Peyer's patch (tissue), 4 donors: ENCODE results near the gene CAPN3. TPM values are rescaled to one million over a fixed set of nuclear protein-coding genes. Genes with fewer than 3 reads are reported as not detected.
"Not testable (repeated sequence)": the region's sequence is repeated elsewhere in the genome, so short reads cannot be mapped to it uniquely, and the experiment has no call there.

Experiments
- DNase-seq, 3 donors: peaks; one replicate each; pipeline ENCODE4 v3.0.0-alpha.2; 2017 to 2019
- H3K27ac ChIP-seq, 4 donors: fragments of 200-600 bp; sonication (generic); one replicate each; pipeline ENCODE4 v1.5.1; 2016 to 2019
- H3K27me3 ChIP-seq, 2 donors: fragments of 200-600 bp; sonication (generic); one replicate each; pipeline ENCODE4 v1.5.1; 2019
- H3K36me3 ChIP-seq, 3 donors: fragments of 200-600 bp; sonication (generic); one replicate each; pipeline ENCODE4 v1.5.1; 2016 to 2019
- H3K4me1 ChIP-seq, 4 donors: fragments of 200-600 bp; sonication (generic); one replicate each; pipeline ENCODE4 v1.5.1; 2016 to 2019
- H3K4me3 ChIP-seq, 4 donors: fragments of 200-600 bp; sonication (generic); 1 replicate in 3 of 4; 2 replicates in 1 of 4; pipeline ENCODE4 v1.5.1; 2016 to 2019; ENCODE audit warnings: mild to moderate bottlenecking in 1 of 4
- H3K9me3 ChIP-seq, 4 donors: fragments of 200-600 bp; sonication (generic); one replicate each; pipeline ENCODE4 v1.5.1; 2016 to 2019; ENCODE audit warnings: mild to moderate bottlenecking in 1 of 4
- POLR2A ChIP-seq, 2 donors: fragments of 450-650 bp; IDR thresholded peaks; one replicate each; pipeline ENCODE4 v1.5.1; 2017; ENCODE audit warnings: antibody characterized with exemption in 2 of 2, mild to moderate bottlenecking in 2 of 2, moderate library complexity in 2 of 2
- total RNA-seq, 4 donors: library from RNA; depleted of rRNA; stranded (reverse); fragments of >200 nt; gene quantifications; one replicate each; pipeline ENCODE4 v1.1.0, GENCODE V29; 2016
- TF ChIP-seq, protein P1 (sequence below), 6 experiments: fragments of 450-650 bp in 4 of 6; fragments of 200-600 bp in 2 of 6; sonication (generic) in 1 of 6; IDR thresholded peaks; one replicate each; pipeline ENCODE4 v1.5.1; 2017 to 2019; ENCODE audit warnings: antibody characterized with exemption in 6 of 6, mild to moderate bottlenecking in 3 of 6, moderate library complexity in 1 of 6

CAPN3 gene
- 10 to 100 TPM in 3 of 4 donors, 1 to 10 TPM in 1; 9.1 to 76.7 (median 17.7) TPM for total RNA-seq

DNA sequence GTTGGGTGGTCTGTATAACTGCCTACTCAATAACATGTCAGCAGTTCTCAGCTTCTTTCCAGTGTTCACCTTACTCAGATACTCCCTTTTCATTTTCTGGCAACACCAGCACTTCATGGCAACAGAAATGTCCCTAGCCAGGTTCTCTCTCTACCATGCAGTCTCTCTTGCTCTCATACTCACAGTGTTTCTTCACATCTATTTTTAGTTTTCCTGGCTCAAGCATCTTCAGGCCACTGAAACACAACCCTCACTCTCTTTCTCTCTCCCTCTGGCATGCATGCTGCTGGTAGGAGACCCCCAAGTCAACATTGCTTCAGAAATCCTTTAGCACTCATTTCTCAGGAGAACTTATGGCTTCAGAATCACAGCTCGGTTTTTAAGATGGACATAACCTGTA lies at the start of gene CAPN3:
TSS of gene CAPN3 (plus strand) at position 253 of the 400 bp plus-strand sequence. CDS start 305 bp downstream, outside the sequence.
- Histone ChIP-seq H3K36me3 (peaks cover 0 to 7% (median 0%) of the 10 kb centered on the region in 3 donors), H3K4me3 (no peak within 1 kb of the TSS), H3K27me3 (no peaks in the 10 kb centered on the region), H3K27ac (no peak within 1 kb of the TSS), H3K4me1 (no peaks in the 10 kb centered on the region), H3K9me3 (no peaks in the 10 kb centered on the region)
- TF ChIP-seq POLR2A (IDR thresholded peaks at IDR 0.05), result no peak
- TF ChIP-seq, protein P1, sequence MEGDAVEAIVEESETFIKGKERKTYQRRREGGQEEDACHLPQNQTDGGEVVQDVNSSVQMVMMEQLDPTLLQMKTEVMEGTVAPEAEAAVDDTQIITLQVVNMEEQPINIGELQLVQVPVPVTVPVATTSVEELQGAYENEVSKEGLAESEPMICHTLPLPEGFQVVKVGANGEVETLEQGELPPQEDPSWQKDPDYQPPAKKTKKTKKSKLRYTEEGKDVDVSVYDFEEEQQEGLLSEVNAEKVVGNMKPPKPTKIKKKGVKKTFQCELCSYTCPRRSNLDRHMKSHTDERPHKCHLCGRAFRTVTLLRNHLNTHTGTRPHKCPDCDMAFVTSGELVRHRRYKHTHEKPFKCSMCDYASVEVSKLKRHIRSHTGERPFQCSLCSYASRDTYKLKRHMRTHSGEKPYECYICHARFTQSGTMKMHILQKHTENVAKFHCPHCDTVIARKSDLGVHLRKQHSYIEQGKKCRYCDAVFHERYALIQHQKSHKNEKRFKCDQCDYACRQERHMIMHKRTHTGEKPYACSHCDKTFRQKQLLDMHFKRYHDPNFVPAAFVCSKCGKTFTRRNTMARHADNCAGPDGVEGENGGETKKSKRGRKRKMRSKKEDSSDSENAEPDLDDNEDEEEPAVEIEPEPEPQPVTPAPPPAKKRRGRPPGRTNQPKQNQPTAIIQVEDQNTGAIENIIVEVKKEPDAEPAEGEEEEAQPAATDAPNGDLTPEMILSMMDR (IDR thresholded peaks at IDR 0.05), result no peak
- no peak for DNase-seq

DNA sequence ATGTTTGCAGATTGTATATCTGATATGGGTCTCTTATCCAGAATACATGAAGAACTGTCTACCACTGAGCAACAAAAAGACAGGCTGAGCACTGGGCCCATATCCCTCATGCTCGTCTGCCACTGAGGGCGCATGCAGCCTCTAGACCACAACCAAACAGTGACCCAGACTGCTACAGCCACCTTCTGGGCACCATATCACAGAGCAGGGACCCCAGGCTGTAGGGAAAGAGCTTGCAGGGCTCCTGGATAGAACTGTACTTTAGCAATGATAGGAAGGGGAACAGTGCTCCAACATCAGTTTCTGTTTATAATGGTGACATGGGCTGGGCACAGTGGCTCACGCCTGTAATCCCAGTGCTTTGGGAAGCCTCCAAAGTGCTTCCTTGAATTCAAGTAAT lies 45.8 kb upstream of the CAPN3 start:
- Histone ChIP-seq H3K27me3 (no peaks in the 10 kb centered on the region), H3K9me3 (no peaks in the 10 kb centered on the region), H3K36me3 (peaks cover 0 to 22% (median 2%) of the 10 kb centered on the region in 3 donors), H3K27ac (no peak overlapping the region), H3K4me3 (no peak overlapping the region), H3K4me1 (no peaks in the 10 kb centered on the region)
- DNase-seq, result no peak
- TF ChIP-seq, protein P1 (IDR thresholded peaks at IDR 0.05), result no peak
- no peak for TF ChIP-seq POLR2A (IDR thresholded peaks at IDR 0.05)

DNA sequence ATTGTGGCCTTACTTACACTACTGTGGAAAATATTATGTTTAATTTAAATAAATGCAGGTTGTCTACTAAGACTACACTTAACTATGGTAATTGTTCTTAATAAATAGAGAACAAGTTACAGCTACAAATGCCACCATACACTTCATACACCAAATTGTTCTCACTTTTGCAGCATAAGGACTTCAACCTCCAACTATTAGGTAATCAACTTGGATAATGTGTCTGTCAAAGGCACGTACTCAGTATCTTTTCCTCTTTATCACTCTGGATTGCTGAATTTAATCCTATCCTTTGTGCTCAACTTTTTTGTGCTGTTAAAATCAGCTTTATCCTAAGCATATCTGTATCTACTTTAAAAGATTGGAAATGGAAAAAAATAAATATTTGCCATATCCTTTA lies 44.5 kb upstream of the CAPN3 start:
- H3K4me1 ChIP-seq, result no peaks in the 10 kb centered on the region
- H3K36me3 ChIP-seq, result peaks cover 0 to 12% (median 2%) of the 10 kb centered on the region in 3 donors
- no peaks in the 10 kb centered on the region for H3K9me3 ChIP-seq
- no peak for TF ChIP-seq POLR2A (IDR thresholded peaks at IDR 0.05)
- TF ChIP-seq, protein P1 (IDR thresholded peaks at IDR 0.05), result no peak
- no peaks in the 10 kb centered on the region for H3K27me3 ChIP-seq
- no peak for DNase-seq
- no peak overlapping the region for H3K4me3 ChIP-seq
- H3K27ac ChIP-seq, result no peak overlapping the region

DNA sequence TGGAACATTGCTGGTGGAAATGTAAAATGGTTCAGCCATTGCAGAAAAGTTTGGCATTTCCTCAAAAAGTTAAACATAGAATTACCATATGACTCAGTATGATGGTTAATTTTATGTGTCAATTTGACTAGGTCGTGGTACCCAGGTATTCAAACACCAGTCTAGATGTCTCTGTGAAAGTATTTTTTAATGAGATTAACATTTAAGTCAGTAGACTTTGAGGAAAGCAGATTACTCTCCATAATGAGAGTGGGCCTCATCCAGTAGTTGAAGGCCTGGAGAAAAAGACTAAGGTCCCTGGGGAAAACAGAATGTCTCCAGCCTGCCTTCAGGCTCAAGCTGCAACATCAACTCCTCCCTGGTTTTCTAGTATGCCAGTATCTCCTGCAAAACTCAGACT lies 43.8 kb upstream of the CAPN3 start:
- DNase-seq, result no peak
- no peaks in the 10 kb centered on the region for H3K9me3 ChIP-seq
- H3K4me1 ChIP-seq, result no peaks in the 10 kb centered on the region
- H3K4me3 ChIP-seq, result no peak overlapping the region
- peaks cover 0 to 5% (median 2%) of the 10 kb centered on the region in 3 donors for H3K36me3 ChIP-seq
- no peak overlapping the region for H3K27ac ChIP-seq
- no peaks in the 10 kb centered on the region for H3K27me3 ChIP-seq
- TF ChIP-seq, protein P1 (IDR thresholded peaks at IDR 0.05), result no peak
- TF ChIP-seq POLR2A (IDR thresholded peaks at IDR 0.05), result no peak

DNA sequence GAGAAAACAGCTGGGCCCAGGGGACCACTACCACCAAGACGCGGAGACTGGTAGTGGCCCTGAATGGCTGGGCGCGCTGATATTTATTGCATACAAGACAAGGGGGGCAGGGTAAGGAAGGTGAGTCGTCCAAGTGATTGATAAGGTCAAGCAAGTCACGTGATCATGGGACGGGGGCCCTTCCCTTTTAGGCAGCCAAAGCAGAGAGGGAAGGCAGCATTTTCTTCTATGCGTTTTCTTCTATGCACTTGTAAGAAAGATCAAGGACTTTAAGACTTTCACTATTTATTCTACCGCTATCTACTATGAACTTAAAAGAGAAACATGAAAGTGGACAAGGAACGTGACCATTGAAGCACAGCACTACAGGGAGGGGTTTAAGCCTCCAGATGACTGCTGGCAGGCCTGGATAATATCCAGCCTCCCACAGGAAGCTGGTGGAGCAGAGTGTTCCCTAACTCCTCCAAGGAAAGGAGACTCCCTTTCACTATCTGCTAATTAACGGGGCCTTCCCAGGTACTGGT lies 43.0 kb upstream of the CAPN3 start:
- not testable (repeated sequence) for H3K4me1 ChIP-seq, H3K27ac ChIP-seq, H3K36me3 ChIP-seq, H3K4me3 ChIP-seq, H3K27me3 ChIP-seq, DNase-seq, H3K9me3 ChIP-seq

DNA sequence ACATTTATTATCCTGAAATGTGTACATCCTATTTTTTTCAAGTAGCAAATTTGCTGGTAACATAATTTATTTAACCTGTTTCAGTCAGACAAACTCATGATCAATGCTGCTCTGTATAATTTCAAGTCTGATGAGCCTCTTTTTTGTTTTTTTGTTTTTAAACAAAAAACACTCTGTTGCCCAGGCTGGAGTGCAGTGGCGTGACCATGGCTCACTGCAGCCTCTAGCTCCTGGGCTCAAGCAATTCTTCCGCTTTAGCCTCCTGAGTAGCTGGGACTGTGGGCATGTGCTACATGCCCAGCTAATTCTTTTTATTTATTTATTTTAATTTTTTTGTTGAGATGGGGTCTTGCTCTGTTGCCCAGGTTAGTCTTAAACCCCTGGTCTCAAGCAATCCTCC lies 40.1 kb upstream of the CAPN3 start:
- no peaks in the 10 kb centered on the region for H3K27me3 ChIP-seq

More for the DNA sequence above, 40.1 kb upstream of the CAPN3 start:
- Histone ChIP-seq H3K4me3 (no peak overlapping the region), H3K36me3 (peaks cover 0 to 9% (median 0%) of the 10 kb centered on the region in 3 donors), H3K9me3 (no peaks in the 10 kb centered on the region), H3K27ac (no peak overlapping the region), H3K4me1 (no peaks in the 10 kb centered on the region)
- TF ChIP-seq POLR2A (IDR thresholded peaks at IDR 0.05), result no peak
- TF ChIP-seq, protein P1 (IDR thresholded peaks at IDR 0.05), result no peak
- no peak for DNase-seq
